GM12875 (cell line): Measurements from ENCODE around the gene UBE2N.

Source experiments
- H3K4me3 ChIP-seq: one replicate; pipeline ENCODE4 v1.5.1; 2011; ENCODE audit warnings: low read depth, low read length, control low read depth
- CTCF ChIP-seq: IDR thresholded peaks from 2 replicates; pipeline ENCODE4 v1.5.1; 2011; ENCODE audit warnings: low read depth, mild to moderate bottlenecking, control low read depth, inconsistent platforms, low read length, moderate library complexity, borderline replicate concordance; ENCODE audit not compliant: insufficient read depth

The UBE2N gene

DNA sequence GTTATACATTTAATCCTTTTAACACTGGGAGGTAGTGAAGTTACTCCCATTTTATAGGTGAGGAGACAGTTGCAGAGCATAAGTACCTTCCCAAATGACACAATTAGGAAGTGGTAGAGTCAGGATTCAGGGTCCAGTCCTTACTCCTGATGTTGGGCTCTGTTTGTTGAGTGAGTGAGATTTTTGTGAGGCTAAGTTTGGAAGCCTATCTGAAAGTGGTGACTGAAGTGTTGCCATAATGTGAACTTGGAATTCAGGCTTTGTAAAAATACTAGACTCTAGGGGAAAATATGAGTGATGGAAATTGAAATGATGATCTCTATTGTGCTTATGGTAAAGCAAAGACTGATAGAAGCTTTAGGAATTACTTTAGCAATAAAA, 61.8 kb downstream of the UBE2N start:
- peak overlapping the region; percentile 96 for H3K4me3 ChIP-seq
- no peak for TF ChIP-seq CTCF

GRCh38 chr12:93379326-93379980, 62.3 kb downstream of the UBE2N start:
- no peak for TF ChIP-seq CTCF
- H3K4me3 ChIP-seq: peak overlapping the region; percentile 96

GRCh38 chr12:93378998-93379325, 62.8 kb downstream of the UBE2N start:
- peak overlapping the region; percentile 96 for H3K4me3 ChIP-seq
- TF ChIP-seq CTCF: no peak

- H3K4me3 ChIP-seq: peak overlapping the region; percentile 96
These were observed 63.4 kb downstream of the UBE2N start for GRCh38 chr12:93378196-93378997.

GRCh38 chr12:93377252-93378195, 64.2 kb downstream of the UBE2N start, which contains the start of gene NUDT4:
NUDT4 (plus strand) TSS chr12:93377925; CDS start chr12:93378323, 398 bp downstream.
- TF ChIP-seq CTCF: 0 out of 2 replicates have a peak, but pooled peaks have one; percentile 8
- peak within 1 kb of the TSS; percentile 96 for H3K4me3 ChIP-seq

DNA sequence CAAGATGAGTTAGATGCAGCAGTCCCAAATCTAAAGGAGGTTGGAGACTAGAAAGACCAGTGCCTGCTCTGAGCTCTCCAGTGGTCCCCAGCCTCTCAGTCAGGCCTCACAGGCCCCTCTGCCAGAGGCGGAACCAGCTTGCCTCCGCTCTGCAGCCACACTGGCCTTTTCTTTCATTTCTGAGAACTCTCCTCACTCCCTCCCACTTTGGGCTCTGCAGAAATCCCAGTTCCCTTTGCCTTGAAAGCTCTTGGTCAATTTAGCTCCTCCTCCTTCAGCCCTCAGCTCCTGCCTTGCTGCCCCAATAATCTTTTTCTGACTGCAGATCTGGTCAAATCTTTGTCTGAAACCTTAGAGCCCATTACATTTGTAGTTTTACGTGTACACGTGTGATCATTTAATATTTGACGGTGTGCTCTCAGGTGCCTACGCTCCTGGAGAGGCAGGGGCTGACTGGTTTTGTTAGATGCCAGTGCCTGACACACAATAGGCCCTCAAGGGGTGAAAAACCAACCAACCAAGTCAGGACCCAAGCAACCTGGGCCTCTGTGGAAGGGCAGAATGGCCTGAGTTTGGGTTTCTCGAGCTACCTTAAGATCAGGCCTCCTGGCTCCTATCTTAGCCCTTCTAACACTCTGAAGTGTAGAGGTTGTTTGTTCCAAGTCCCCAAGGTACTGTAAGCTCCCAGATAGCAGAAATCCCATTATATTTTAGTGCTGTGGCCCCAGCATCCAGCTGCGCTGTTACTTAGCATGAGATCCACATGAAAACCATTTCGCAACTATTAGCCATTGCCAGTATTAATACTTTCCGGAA, 65.1 kb downstream of the UBE2N start:
- no peak for TF ChIP-seq CTCF
- no peak overlapping the region for H3K4me3 ChIP-seq
